Heart left ventricle (tissue), 13 donors: ENCODE measurements around the gene BIN1.
A peak's percentile ranks its signal among the peaks of the same experiment; 100 is the strongest.

Source experiments
- CTCF ChIP-seq, 12 donors: fragments of 200-600 bp; sonication (generic) in 4 of 12; IDR thresholded peaks; one replicate each; pipeline versions ENCODE4 v1.5.0 to v1.8.0; 2018 to 2022; ENCODE audit warnings: antibody characterized with exemption in 12 of 12, mild to moderate bottlenecking in 5 of 12
- POLR2A ChIP-seq, 2 donors: fragments of 450-650 bp; IDR thresholded peaks; one replicate each; pipeline ENCODE4 v1.6.1; 2017; ENCODE audit warnings: antibody characterized with exemption in 2 of 2, mild to moderate bottlenecking in 2 of 2, moderate library complexity in 2 of 2
- donor health status: ischemic (EF 13 %, LVEDD 7.1; RV severe dilation, severe dysfunction).
- donor health status: DM: no; HTN: yes; CAD: no.
- donor health status: DM: no; HTN: no; CAD: no.
- donor health status: ischemic (EF 25% LVEDD 6.9; RV normal size, moderate dysfunction).
- donor health status: ischemic (EF 25% LVEDD 5.7; RV mildly dilated, moderate dysfunction).
- donor health status: ischemic (EF 35%, LVEDD 5.7; RV mildly dilated, moderate dysfunction).
- donor health status: nonischemic (EF 11% LVEDD 7.7; RV severe dilation, severe dysfunction).
- donor health status: DM: yes; HTN: yes; CAD: no.
- donor health status: PGD.
- donor health status: ischemic (EF 29% LVEDD 5.4; RV normal size, mild dysfunction).
- donor health status: nonischemic (EF 23%, LVEDD 6.1; RV moderate dilation, normal function).

- TF ChIP-seq CTCF (IDR thresholded peaks at IDR 0.05) (peak in 1 of 12 donors; percentile 6), POLR2A (IDR thresholded peaks at IDR 0.05) (no peak)
These were observed 84.1 kb downstream of the BIN1 start for GRCh38 chr2:127022817-127023216.
